HG03520 (cell line): Measurements from ENCODE around the gene MTA3.

Experiments used
- ATAC-seq: cut with Tn5 transposase; IDR thresholded peaks from one replicate; pipeline ENCODE4 v1.9.1; 2021; ENCODE audit warnings: mild to moderate bottlenecking, moderate library complexity; ENCODE audit not compliant: unreplicated experiment

Gene MTA3

GRCh38 chr2:42658306-42658705 lies 89.9 kb downstream of the MTA3 start:
- no peak for ATAC-seq

DNA sequence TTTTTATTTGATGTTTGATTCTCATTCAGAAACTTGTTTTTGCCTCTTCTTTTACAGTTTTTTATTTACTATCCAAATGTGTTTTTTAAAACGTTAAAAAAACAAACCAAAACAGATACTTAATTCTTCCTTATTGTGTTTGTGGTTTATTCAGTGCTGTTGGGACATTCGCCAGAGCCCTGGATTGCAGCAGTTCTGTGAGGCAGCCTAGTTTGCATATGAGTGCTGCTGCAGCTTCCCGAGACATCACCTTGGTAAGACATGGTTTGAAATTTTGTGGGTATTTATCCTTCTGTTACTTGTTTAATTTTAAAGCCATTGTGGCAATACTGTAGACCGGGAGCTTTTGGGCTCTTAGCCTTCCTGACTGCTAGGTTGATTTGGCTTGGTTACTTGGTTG lies 91.2 kb downstream of the MTA3 start:
- no peak for ATAC-seq

- ATAC-seq, result peak; percentile 67
Observed at GRCh38 chr2:42663106-42663780, 94.8 kb downstream of the MTA3 start.

DNA sequence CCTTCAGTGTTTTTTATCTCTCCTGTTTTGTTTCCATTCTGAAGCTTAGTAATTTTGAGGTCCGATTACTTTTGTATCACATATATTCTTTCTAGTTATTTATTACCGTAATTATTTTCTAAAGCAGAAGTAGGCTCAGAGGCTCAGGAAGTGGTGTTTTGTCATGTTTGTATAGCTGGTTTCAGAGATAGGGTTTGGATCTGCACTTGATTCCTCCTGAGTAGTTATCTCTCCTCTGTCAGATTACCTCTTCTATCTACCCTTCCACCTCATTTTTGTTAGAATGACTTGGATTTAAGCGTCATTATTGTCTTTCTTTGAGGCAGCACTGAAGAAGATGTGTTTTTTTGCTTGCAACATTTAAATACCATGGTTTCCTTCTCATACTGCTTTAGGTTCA lies 95.4 kb downstream of the MTA3 start:
- ATAC-seq, result no peak

GRCh38 chr2:42673989-42674579 lies 105.7 kb downstream of the MTA3 start:
- no peak for ATAC-seq

- no peak for ATAC-seq
Observed at GRCh38 chr2:42675815-42676214, 107.4 kb downstream of the MTA3 start.

GRCh38 chr2:42685303-42685702 lies 116.9 kb downstream of the MTA3 start:
- no peak for ATAC-seq

- ATAC-seq, result no peak
Observed at GRCh38 chr2:42693013-42693615, 124.7 kb downstream of the MTA3 start.

DNA sequence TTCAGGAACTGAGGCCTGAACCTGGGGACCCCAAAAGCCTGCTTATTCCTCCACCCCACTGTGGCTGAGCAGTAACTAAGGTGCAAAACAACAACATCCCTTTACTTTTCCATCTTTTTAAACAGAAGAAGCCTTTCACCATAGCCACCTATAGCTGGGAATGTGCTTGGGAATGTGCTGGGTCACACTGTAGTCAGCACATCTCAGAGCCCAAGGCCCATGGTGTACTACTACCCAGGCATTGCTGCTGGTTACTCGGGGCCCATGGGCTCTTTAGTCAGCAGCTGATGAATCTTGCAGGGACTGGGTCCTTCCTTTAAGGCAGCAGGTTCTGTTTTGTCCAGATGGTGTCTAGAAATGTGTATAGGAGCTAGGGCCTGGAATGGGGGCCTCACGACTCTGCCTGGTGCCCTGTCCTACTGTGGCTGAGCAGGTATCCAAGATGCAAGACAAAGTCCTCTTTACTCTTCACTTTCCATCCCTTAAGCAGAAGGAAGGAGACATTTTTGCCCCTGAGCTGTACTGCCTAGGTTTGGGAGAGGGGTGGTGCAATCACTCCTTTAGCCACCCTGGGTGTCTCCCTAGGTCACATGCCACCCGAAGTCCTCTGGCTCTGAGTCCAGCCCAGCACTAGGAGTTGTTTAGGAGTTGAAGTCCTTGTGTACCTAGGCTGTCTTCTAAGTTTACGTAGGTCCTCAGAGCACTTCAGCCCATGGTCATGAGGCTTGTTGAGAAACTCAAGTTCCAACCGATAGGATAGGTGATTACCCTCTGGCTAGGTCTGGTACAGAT lies 125.5 kb downstream of the MTA3 start:
- no peak for ATAC-seq

DNA sequence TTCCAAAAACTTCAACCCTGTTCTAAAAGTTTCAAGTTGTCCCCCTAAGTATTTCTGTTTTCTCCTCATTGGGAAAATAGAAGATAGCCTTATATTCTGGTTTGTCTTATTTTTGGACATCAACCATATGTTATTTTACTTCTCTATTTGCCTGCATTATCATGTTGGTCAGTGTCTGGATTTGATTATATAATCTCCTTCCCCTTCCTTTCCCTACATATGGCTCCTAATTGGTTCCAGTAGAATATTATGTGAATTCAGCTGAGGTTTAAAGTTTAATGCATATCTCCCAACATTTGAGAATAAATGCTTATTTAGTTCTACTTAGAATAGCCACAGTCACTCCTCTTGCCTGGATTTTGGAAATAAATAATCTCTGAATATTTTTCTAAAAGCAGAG lies 128.6 kb downstream of the MTA3 start:
- no peak for ATAC-seq

GRCh38 chr2:42698940-42699339 lies 130.5 kb downstream of the MTA3 start:
- no peak for ATAC-seq

GRCh38 chr2:42706836-42707235 lies 138.4 kb downstream of the MTA3 start:
- no peak for ATAC-seq

GRCh38 chr2:42708179-42708578 lies 139.7 kb downstream of the MTA3 start:
- ATAC-seq, result no peak

- ATAC-seq, result no peak
Observed at GRCh38 chr2:42711896-42712295, 143.5 kb downstream of the MTA3 start.

DNA sequence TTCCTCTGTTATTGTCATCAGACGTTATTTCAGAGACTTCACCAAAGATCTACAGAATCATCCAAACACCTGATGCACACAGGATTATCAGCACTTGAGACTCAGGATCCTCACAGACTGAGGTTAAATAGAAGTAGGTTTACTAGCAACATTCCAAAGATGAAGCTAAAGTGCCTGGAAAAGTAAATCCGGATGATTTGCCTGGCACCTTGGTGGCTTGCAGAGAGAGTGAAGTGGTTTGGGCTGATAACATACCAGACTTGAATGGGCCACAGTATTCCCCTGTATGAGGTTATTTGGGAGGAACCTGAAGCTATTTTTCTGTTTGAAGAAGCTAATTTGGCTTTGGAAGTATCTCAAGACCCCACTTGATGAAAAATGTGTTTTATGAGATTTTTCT lies 144.5 kb downstream of the MTA3 start:
- no peak for ATAC-seq

GRCh38 chr2:42713920-42714319 lies 145.5 kb downstream of the MTA3 start:
- ATAC-seq, result no peak

GRCh38 chr2:42714686-42715085 lies 146.3 kb downstream of the MTA3 start:
- no peak for ATAC-seq

DNA sequence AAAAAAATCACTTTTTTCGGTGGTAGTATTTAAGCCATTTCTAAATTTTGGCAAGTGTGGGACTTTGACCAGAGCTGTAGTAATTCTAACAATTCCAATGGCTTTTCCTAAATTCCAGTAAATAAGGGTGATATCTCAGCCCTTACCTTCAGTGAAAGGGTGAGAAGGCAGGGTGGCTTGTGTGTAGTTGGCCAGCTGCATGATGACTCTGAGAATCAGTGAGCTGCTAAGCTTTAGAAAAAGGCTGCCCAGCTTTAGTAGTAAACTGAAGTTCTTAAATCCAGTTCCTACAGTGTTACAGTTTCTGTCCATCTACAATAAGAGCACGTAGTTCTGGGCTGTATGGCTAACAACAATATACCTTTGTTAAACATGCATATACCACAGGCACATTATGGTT lies 153.5 kb downstream of the MTA3 start:
- ATAC-seq, result no peak

DNA sequence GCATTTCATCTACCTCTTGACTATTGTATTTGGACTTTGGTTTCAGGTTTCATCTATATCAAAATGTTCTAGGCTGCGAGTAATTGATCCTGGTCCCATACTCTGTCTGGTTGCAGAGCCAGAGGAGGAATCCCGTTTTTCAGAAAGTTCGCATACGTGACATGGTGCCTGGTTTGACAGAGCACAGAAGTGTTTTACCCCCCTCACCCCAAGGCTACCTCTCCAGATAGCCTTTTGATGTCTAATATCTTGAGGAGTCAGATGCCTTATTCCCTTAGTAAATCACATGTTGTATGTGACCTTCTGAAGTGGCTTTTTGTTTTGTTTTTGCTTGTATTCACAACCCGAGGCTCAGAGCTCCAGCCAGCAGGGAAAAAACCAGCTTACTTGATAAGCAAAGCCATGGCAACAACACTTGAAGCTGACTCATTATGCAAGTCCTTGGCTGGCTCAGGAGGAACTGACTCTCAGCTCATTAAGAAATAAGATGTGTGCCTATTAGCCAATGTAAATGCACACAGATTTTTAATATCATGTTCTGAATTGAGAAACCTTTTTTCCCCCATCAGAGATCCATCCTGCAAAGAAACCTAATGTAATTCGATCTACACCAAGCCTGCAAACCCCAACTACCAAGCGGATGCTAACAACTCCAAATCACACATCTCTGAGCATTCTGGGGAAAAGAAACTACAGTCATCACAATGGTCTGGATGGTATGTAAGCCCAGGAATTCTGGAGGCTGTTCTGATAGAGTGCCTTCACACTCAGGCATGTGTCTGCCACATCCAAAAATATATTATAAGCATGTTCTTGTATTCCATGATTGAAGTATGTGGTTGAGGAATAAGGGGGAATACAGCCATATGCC lies 154.1 kb downstream of the MTA3 start:
- ATAC-seq, result peak; percentile 98

- ATAC-seq, result no peak
Observed at GRCh38 chr2:42723465-42723864, 155.0 kb downstream of the MTA3 start.

- ATAC-seq, result no peak
Observed at GRCh38 chr2:42724886-42725285, 156.5 kb downstream of the MTA3 start.
